WTC11 (cell line): ENCODE measurements around the gene PAGE2.

Experiments used
- CREB1 ChIP-seq: sonication (generic); formaldehyde crosslinking; IDR thresholded peaks from 2 replicates; pipeline ENCODE4 v1.8.0; 2023; ENCODE audit warnings: mild to moderate bottlenecking, missing genetic modification reagents
- JUN ChIP-seq: sonication (generic); formaldehyde crosslinking; IDR thresholded peaks from 2 replicates; pipeline ENCODE4 v1.8.0; 2023; ENCODE audit warnings: mild to moderate bottlenecking, missing genetic modification reagents
- NR1H2 ChIP-seq: sonication (generic); formaldehyde crosslinking; IDR thresholded peaks from 2 replicates; pipeline ENCODE4 v1.9.0; 2021; ENCODE audit warnings: mild to moderate bottlenecking, moderate library complexity, missing genetic modification reagents
- NR3C1 ChIP-seq: sonication (generic); formaldehyde crosslinking; conservative IDR thresholded peaks from 2 replicates; pipeline ENCODE4 v1.8.1; 2023; ENCODE audit warnings: low read depth, mild to moderate bottlenecking, missing genetic modification reagents
- OVOL2 ChIP-seq: fragments of 250-450 bp; sonication (Bioruptor Pico); IDR thresholded peaks from 2 replicates; pipeline ENCODE4 v1.9.0; 2021; ENCODE audit warnings: mild to moderate bottlenecking, borderline replicate concordance
- TEAD4 ChIP-seq: sonication (generic); formaldehyde crosslinking; IDR thresholded peaks from 2 replicates; pipeline ENCODE4 v1.8.0; 2022; ENCODE audit warnings: mild to moderate bottlenecking, missing genetic modification reagents
- TF ChIP-seq, protein P1 (sequence below): fragments of 200-600 bp; IDR thresholded peaks from 2 replicates; pipeline ENCODE4 v1.8.0; 2022; ENCODE audit warnings: antibody characterized with exemption
- TF ChIP-seq, protein P2 (sequence below): sonication (generic); formaldehyde crosslinking; IDR thresholded peaks from 2 replicates; pipeline ENCODE4 v1.8.0; 2022; ENCODE audit warnings: mild to moderate bottlenecking, missing genetic modification reagents
- TF ChIP-seq, protein P3 (sequence below): sonication (generic); formaldehyde crosslinking; IDR thresholded peaks from 2 replicates; pipeline ENCODE4 v1.8.1; 2022; ENCODE audit warnings: low read depth, mild to moderate bottlenecking, moderate library complexity, missing genetic modification reagents, borderline replicate concordance
- TF ChIP-seq, protein P4 (sequence below): sonication (generic); formaldehyde crosslinking; IDR thresholded peaks from 2 replicates; pipeline ENCODE4 v1.8.1; 2022; ENCODE audit warnings: mild to moderate bottlenecking, moderate library complexity, missing genetic modification reagents

DNA sequence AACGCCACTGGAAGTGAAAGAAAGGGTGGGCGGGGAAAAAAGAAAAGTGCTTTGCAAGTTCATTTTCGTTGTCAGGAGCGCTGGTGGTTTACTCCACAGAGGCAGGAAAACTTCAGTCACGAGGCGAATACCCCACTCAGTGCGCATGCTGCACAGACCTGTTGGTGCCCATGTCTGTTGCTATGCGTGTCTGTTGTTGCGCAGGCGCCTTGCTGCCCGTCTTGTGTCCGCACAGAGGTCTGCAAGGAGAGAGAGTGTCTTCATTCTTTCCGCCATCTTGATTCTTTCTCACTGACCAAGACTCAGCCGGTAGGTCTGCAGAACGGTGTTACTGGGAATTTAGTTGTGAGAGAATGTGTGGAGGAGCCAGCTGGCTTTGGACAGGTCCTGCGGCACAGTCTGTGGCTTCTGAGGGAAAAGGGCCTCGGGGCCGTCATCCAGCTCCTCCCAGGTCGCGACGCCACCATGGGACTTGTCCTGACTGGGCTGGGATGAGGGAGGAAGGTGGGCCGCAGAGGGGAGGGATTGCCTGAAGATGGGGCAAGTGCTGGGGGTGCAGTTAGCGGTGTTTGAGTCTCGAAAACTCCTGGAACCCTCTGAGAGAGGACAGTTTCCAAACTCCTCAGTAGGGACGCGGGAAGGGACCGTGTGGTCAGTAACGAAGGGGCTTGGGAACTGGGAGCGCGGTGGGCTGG is at the start of gene PAGE2:
- TF ChIP-seq NR3C1 (CRISPR knock-in tag): no peak
- TF ChIP-seq, protein P1, sequence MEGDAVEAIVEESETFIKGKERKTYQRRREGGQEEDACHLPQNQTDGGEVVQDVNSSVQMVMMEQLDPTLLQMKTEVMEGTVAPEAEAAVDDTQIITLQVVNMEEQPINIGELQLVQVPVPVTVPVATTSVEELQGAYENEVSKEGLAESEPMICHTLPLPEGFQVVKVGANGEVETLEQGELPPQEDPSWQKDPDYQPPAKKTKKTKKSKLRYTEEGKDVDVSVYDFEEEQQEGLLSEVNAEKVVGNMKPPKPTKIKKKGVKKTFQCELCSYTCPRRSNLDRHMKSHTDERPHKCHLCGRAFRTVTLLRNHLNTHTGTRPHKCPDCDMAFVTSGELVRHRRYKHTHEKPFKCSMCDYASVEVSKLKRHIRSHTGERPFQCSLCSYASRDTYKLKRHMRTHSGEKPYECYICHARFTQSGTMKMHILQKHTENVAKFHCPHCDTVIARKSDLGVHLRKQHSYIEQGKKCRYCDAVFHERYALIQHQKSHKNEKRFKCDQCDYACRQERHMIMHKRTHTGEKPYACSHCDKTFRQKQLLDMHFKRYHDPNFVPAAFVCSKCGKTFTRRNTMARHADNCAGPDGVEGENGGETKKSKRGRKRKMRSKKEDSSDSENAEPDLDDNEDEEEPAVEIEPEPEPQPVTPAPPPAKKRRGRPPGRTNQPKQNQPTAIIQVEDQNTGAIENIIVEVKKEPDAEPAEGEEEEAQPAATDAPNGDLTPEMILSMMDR: no peak
- no peak for TF ChIP-seq CREB1
- TF ChIP-seq NR1H2: no peak
- TF ChIP-seq JUN (CRISPR knock-in tag): no peak
- TF ChIP-seq TEAD4 (CRISPR knock-in tag): no peak
- TF ChIP-seq, protein P2, sequence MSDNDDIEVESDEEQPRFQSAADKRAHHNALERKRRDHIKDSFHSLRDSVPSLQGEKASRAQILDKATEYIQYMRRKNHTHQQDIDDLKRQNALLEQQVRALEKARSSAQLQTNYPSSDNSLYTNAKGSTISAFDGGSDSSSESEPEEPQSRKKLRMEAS: no peak
- TF ChIP-seq OVOL2 (CRISPR knock-in tag): no peak
- TF ChIP-seq, protein P3, sequence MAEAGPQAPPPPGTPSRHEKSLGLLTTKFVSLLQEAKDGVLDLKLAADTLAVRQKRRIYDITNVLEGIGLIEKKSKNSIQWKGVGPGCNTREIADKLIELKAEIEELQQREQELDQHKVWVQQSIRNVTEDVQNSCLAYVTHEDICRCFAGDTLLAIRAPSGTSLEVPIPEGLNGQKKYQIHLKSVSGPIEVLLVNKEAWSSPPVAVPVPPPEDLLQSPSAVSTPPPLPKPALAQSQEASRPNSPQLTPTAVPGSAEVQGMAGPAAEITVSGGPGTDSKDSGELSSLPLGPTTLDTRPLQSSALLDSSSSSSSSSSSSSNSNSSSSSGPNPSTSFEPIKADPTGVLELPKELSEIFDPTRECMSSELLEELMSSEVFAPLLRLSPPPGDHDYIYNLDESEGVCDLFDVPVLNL (CRISPR knock-in tag): no peak
- TF ChIP-seq, protein P4, sequence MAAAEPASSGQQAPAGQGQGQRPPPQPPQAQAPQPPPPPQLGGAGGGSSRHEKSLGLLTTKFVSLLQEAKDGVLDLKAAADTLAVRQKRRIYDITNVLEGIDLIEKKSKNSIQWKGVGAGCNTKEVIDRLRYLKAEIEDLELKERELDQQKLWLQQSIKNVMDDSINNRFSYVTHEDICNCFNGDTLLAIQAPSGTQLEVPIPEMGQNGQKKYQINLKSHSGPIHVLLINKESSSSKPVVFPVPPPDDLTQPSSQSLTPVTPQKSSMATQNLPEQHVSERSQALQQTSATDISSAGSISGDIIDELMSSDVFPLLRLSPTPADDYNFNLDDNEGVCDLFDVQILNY (CRISPR knock-in tag): no peak
